PFSK-1 (cell line): ENCODE results near the gene MYL5.
A peak's percentile ranks its signal among the peaks of the same experiment; 100 is the strongest.

ENCODE experiments used
- POLR2AphosphoS5 ChIP-seq: IDR thresholded peaks from 2 replicates; pipeline ENCODE4 v1.6.1; 2012; ENCODE audit warnings: low read depth, mild to moderate bottlenecking, control low read depth, low read length, moderate library complexity
- SIN3A ChIP-seq: IDR thresholded peaks from 2 replicates; pipeline ENCODE4 v1.6.1; 2012; ENCODE audit warnings: mild to moderate bottlenecking, low read length, moderate library complexity, borderline replicate concordance; ENCODE audit not compliant: insufficient read depth
- TAF1 ChIP-seq: IDR thresholded peaks from 2 replicates; pipeline ENCODE4 v1.6.1; 2012; ENCODE audit warnings: low read length, control low read depth, borderline replicate concordance; ENCODE audit not compliant: insufficient read depth
- TF ChIP-seq, protein P1 (sequence below), 2 experiments: IDR thresholded peaks; 2 replicates each; pipeline versions ENCODE4 v1.6.1 to v1.8.0; 2011 to 2012; ENCODE audit warnings: low read depth in 2 of 2, low read length in 2 of 2, control low read depth in 1 of 2, inconsistent platforms in 1 of 2, mild to moderate bottlenecking in 1 of 2, moderate library complexity in 1 of 2; ENCODE audit not compliant: insufficient read depth in 1 of 2

DNA sequence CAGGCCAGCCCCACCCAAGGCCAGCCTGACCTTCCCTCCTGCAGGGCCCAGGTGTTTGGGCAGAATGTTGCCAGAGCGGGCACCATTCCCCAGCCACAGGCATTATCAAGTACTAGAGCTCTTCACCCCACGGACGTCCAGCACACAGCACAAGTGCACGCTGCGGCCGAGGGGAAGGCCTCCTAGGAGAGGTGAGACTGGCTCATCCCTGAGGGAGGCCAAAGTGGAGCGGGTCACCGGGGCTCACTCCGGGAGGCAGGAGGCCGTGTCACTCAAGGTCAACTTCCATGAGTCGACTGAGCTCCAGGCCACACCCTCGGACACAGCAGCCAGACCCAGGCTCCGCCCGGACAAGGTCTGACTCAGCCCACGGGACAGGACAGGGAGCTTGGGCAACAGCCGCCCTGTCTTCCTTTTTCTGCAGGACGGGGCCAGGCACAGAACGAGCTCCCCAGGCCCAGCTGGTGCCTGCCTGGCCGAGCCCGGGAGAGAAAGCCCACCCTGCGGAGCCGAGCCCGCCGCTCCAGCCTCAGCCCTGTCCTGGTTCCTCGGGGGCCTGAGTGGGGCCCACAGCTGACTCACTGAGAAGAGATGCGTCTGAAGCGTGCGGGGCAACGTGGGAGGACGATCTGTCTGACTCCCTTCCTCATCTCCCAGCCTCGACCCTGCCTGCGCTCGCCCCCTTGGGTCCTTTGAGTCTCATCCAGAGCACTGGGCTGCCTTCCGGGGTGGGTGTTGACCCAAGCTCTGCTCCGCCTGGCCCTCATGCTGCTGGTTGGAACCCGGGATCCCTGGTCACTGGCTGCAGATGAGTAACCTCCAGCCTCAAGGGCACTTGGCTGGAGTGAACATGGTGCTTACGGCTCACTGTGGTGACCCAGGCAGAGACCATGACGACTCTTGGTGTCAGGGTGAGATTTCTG, 13.0 kb downstream of the MYL5 start:
- TF ChIP-seq, protein P1, sequence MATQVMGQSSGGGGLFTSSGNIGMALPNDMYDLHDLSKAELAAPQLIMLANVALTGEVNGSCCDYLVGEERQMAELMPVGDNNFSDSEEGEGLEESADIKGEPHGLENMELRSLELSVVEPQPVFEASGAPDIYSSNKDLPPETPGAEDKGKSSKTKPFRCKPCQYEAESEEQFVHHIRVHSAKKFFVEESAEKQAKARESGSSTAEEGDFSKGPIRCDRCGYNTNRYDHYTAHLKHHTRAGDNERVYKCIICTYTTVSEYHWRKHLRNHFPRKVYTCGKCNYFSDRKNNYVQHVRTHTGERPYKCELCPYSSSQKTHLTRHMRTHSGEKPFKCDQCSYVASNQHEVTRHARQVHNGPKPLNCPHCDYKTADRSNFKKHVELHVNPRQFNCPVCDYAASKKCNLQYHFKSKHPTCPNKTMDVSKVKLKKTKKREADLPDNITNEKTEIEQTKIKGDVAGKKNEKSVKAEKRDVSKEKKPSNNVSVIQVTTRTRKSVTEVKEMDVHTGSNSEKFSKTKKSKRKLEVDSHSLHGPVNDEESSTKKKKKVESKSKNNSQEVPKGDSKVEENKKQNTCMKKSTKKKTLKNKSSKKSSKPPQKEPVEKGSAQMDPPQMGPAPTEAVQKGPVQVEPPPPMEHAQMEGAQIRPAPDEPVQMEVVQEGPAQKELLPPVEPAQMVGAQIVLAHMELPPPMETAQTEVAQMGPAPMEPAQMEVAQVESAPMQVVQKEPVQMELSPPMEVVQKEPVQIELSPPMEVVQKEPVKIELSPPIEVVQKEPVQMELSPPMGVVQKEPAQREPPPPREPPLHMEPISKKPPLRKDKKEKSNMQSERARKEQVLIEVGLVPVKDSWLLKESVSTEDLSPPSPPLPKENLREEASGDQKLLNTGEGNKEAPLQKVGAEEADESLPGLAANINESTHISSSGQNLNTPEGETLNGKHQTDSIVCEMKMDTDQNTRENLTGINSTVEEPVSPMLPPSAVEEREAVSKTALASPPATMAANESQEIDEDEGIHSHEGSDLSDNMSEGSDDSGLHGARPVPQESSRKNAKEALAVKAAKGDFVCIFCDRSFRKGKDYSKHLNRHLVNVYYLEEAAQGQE (IDR thresholded peaks at IDR 0.05; ENCODE audit: insufficient read depth in 1 of 2, low read depth in 2 of 2, low read length in 2 of 2) = no peak
- peak; percentile 73 for TF ChIP-seq POLR2AphosphoS5
- TF ChIP-seq TAF1 = no peak; the same call in 1 of the 2 replicates
- no peak for TF ChIP-seq SIN3A
